Stimulated activated CD4-positive, alpha-beta T cell treated with anti-CD3 and anti-CD28 coated beads, Interleukin-15, amount 100 ng/mL, for 48 hours (primary cell): ENCODE measurements around the gene PRKCE.
"Not testable (repeated sequence)": the region's sequence is repeated elsewhere in the genome, so short reads cannot be mapped to it uniquely, and the experiment has no call there.

Experiments used
- DNase-seq, 2 donors: peaks; one replicate each; pipeline ENCODE4 v3.0.0-alpha.2; 2020; ENCODE audit warnings: low read depth in 2 of 2

The PRKCE gene

DNA sequence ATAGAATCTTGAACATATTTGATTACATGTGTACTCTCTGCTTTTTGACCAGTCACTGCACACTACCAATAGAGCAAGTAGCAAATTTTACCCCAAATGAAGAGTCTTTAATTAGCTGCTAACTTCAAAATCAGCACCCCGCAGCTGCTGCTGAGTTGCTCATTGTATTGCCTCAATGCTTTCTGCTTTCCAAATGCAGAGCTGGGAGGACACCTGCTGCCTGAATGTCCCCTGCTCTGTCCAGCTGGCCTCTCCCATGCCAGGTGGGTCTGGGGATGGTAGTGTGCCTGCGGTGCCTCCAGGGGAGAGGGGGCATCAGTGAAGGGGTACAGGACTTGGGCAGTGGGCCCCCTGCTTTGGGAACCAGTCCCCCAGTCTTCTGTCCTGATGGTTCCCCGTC is 184.8 kb downstream of the PRKCE start:
- DNase-seq = no peak

DNA sequence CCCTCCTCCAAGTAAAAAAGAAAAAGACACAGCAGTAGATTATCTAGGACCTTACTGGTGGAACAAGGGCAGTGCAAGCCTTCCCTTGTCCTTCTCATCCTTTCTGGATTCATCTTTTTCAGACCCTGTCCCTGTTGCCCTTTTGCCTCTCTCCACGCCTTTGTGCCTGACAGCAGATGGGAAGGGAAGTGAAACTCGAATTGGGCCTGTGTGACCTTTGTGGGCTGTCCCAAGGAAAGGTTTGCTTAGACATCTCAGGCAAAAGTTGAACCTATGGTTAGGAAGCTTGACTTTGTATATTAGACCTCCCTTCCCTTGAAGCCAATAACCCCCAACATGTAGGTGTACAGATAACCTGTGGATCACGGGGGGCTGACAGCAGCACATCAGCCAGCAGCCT is 185.3 kb downstream of the PRKCE start:
- no peak for DNase-seq

DNA sequence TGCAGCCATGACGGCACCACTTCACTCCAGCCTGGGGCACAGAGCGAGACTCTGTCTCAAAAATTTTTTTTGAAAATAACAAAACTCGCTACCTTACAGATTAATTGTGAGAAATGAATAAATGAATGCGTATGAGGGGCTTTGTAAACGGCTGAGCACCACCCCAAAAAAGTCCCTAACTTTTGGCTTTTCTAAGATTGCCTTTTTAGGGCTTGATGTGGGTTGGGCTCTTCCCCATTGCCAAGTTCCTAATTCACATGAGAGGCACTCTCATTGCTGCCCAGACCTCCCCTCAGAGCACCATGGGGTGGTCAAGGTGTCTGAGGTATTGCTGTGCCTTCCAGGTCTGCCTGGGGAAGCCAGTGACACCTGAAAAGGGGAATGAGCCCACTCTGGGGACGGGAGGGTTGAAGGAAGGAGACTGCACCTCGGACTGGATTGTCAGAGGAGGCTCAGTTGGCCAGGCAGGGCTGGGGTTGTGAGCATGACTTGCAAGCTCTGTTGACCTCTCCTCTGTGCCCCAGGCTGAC is 186.4 kb downstream of the PRKCE start:
- DNase-seq = no peak

DNA sequence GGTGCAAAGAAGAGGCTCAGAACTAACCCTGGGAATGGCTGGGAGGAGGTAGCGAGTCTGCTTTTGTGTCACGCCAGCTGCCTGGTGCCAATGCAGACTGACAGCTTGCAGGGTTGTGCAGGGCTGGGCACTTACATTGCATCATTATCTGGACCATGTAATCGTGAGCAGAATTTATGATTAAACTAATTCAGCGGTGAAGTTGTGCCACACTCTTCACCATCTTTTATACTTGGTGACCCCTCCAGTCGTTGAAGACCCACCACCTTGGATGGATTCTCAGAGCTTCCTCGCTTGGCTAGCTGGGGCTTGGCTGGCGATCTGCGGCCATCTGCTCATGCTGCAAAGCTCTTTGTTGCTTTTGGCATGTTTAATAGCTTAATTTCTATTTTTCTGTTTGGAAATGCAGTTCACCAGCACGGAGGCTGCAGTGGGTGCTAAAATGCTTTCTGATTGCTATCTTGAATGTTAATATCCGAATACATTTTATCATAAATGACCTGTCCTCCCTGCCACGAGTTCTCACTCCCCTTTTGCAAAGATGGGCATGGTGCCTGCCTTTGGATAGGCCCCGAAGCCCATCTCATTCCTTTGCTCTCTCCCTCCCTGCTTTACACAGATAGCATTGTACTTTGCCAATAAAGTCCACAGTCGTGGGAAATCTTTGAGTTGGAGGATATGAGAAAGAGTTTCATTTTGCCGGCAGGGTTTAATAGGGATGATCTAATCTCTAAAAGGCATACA is 188.2 kb downstream of the PRKCE start:
- no peak for DNase-seq

DNA sequence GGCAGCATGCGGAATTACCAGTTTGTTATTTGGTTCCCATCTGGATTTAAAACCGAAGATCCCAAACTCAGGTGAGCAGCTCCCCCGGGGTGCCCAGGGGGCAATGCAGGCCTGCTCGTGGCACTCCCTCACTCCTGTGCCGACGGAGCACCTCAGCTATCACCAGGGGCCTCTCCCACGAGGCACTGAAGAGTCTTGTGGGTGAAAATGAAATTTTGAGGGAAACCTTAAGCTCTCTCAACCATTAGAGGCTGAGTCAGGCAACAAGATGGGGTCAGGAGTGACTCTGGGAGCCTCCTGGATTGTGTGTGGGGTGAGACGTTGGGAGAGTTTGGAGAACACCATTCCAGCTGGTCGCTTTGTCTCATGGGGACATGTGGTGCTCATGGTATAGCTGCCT is 189.0 kb downstream of the PRKCE start:
- DNase-seq = no peak

DNA sequence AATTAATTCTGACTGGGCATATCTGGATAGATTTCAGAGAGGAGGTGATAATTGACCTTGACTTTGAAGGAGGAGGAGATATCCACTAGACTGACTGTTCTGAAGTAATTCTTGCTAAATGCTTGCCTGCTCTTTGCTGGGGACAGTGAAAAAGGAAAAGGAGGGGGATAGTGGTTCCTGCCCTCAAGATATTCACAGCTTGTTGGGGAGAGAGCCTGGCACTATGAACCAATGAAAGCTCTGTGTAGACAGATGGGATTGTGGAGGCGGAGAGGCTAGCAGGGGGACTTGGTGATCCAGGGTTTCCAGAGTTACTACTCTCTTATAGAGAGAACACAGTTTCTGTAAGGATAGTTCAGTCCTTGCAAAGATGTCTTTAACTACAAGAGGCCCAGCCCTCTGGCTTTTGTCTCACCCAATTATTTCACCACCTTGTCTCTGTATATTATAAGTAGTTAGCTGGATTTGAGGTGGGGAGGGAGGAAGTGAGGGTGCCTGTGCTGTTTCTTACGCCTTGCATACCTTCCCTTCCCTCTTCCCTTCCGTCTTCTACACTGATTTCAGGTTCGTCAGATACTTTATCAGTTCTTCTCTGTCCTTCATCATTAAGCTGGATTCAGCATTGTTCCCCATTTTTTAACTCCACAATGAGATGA is 190.4 kb downstream of the PRKCE start:
- no peak for DNase-seq

DNA sequence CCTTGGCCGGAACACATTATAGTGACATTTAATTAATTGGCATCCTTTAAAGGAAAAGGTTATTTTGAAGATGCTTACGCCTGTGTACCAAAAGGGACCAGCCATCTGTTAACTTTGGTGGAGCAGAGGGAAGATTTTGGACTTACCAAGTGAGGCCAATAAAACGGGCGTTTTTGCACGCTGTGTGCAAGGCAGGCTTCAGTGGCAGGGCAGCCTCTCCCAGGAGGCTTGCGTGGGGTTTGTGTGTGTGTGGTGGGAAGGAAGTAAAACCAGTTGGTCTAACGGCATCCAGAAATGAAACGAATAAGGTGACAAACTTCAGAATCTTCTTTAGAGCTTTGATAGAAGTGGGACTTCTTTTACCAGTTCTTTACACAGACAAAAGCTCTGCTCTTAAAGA is 191.7 kb downstream of the PRKCE start:
- DNase-seq = no peak

DNA sequence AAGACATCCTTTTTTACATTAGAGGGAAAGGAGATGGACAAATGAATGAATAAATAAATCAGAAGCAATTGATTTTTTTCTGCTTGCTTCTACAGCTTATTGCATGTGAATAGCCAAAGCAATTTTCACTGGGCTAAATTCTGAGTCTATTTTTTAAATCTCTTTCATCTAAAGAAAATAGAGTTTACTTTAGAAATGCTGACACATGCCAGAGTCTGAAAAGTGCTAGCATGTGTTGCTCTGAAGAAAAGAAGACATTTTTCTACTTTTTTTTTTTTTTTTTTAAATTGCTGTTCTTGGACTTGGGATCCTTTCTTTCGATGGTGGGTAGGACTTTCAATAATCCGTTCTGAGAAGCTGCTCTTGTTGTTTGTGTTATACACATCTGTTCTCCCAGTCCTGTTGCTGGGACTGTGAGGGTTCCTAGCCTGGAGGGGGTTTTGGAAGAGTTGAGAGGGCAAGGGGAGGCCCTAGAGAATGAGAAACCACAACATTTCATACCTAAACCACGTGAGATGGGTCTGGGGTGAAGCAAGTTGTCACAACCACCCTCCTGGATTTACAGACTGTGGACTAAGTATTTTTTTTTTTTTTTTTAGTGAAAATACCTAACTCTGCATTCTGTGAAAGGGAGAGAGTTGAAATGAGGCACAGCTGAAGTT is 193.5 kb downstream of the PRKCE start:
- no peak for DNase-seq

DNA sequence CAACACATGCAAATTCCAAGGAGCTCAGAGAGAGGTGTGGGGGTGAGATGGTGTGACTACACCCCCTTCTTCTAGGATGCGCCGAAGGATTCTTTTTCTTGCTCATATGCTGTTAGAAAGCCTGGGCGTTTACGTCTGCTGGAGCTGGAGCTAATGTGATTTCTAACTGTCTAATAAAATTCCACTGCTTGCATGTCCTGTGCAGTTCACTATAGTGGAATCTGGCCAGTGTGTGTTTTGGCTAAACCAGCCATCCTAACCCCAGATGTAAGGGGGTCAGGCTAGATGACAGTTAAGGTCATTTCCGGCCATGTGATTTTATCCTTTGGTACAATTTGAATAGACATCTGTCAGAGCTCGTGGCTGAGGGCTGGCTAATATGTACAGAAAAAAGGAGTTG is 194.1 kb downstream of the PRKCE start:
- DNase-seq = no peak

DNA sequence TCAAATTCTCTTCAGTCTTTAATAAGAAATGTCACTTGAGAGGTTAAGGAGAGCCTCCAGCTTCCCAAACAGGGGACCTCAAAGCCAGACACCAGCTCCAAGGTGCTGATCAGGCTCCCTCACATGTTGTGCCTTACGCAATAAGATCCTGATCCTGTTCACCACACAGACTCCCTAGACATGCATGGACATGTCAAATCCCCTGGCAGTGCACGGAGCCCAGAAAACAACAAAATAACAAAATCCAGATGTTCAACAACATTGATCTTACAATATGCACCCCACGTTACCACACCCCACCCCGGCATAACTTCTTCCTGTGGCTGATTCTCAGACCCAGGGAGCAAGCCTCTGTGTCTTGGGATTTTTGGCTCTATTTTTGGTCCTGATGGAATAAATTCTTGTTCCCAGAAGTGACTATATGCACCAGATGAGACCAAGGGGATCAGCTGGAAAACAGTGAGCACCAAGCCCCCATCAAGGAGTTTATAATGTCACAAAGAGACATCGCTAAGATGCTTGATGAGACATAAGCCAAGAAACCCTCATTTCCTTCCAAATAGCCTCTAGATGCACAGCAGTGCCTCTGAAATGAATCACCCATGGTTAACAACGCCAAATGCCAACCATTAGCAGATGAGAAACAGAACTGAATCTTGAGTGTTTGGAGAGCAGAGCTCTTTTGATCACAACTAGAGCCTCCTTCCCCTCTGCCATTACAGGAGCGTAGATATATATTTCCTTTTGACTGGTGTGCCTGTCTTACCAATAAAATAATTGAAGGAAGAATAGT is 198.2 kb downstream of the PRKCE start:
- DNase-seq = no peak

DNA sequence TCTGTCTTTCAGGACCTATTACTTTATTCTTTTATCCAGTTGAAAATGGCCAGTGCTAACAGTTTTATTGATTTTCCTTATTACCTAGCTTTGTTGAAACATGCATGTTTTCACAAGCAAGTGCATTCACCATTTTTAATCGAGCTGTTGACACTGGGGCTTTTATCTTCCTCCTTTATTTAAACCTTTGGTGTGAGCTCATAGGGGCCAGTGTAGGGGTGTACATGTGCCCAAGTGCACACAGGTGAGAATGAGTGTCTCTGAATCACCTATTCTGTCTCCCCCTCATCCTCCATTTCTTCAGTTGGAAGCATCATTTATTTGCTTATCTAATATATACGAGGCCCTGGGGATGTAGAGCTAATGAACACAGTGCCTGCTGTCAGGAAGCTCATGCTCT is 199.1 kb downstream of the PRKCE start:
- DNase-seq = no peak

DNA sequence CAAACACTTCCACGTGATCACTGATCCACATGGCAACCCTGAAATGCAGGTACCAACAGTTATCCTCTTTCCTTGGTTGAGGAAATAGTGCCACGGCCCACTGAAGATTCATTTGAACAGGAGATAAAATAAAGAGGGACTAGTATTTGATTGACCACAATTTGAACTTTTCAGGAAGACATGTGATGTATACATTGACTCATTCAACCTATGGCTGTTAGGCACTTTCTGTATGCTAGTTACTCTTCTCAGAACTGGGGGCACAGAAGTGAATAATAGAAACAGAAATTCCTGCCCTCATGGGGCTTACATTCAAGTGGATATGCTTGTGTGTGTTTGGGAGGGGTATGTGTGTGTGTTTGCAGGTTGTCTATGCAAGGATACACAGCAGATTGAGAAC is 199.6 kb downstream of the PRKCE start:
- no peak for DNase-seq

DNA sequence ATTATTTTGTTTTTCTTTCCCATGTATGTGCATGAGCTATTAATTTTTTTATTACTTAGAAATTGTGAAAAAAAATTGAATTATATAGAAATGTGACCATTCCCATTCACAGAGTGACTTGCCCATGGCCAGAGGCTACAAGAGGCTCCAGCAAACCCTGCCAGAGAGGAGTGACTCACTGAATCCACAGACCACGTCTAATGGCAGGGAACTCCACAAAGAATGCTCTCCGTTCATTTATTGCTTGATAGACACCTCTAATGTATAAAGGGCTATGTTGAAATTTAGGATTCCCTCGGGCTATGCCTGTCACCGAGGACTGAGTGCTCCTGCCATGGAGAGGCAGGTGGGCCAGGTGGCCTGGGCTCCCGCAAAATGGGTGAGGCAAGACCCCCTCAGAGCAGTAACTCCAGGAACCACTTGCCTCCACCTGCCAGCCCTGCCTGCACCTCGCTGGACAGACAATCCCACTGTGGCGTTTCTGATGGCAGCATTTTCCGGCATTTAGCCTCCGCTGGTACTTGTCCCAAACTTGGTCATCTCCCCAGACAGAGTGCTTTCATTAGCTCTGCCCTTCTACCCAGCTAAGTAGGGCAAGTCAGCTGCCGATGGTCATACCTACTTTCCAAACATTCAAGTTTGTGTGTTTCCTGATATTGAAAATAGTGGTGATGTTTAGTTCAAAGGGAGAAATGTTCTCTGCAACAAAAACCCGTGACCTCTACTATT is 200.3 kb downstream of the PRKCE start:
- no peak for DNase-seq

DNA sequence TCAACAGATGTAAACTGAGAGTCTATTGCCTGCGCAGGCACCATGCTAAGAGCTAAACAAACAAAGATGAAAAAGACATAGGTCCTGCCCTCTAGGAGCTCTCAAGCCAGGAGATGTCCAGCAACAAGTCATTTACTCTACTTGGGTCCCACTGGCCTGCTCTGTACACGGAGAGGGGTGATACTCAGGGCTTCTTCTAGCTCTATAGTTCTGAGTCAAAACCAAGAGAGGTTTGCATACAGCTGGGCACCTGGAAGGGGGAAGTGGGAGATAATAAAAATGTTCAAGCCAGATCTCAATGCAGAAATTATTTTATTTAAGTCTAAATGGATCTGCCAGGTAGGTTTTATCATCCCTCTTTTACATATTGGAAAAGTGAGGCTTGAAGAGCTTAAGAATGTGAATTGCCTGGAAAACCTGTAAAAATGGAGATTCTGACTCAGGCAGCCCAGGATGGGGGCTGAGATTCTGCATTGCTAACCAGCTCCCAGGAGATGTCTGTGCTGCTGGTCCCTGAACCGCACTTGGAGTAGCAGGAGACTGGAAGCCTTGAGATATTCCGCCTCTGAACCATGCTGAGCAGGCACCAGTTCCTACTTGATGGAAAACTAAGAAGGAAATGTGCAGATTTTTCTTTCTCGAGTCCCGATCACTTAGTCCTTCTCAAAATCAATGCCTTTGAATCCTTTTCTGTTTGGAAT is 201.1 kb downstream of the PRKCE start:
- DNase-seq = no peak

DNA sequence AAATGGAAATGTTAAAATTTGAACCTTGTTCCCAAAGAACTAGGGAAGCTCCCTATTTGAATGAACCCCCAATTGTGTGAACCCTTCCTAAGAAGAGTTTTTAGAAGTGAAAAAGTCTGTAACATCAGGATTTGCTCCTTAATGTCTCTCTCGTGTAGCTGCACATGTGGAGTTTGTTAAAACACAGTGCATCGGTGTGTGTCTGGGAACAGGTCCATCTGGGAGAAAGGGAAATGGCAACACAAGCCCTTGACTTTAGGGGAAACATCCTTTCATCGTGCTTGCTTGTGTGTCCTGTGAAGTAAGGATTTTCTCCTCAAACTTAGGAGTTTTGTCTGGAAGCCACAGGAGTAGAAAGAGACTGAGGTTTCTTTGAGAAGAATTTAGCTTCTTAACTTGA is 203.9 kb downstream of the PRKCE start:
- no peak for DNase-seq

DNA sequence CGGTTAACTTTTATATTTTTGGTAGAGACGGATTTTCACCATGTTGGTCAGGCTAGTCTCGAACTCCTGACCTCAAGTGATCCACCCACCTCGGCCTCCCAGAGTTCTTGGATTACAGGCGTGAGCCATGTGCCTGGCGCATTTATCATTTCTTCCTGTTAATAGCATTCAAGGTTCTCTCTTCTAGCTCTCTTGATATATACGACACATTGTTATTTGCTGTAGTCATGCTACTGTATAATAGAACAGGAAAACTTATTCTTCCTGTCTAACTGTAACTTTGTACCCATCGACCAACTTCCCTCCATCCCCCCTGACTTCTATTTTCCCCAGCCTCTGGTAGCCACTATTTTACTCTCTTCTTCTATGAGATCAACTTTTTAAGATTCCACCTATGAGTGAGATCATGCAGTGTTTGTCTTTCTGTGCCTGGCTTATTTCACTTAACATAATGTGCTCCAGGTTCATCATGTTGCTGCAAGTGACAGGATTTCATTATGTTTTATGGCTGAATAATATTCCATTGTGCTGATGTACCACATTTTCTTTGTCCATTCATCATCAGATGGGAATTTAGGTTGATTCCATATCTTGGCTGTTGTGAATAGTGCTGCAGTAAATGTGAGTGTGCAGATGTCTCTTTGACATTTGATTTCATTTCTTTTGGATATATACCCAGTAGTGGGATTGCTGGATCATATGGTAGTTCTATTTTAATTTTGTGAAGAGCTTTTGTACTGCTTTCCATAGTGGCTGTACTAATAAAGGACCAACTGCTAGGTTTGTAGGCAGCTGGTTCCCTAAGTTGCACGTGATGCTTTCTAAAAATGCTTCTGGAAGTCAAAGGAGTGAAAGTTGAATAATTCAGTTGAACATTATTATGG is 205.2 kb downstream of the PRKCE start:
- no peak for DNase-seq

DNA sequence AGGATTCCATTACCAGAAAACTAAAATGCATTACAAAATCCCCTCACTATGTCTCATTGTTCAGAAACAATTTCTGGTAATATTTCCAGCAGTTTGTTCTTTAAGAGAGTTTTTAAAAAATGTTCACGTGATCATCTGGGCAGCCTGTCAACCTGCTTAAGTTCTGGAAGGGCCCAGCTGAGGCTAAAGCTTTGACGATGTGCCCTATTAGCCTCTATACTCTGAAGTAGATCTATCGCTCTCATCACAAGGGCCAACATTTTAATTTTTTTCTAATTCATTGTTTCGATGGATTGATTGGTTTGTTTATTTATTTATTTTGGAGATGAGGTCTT is 205.8 kb downstream of the PRKCE start:
- no peak for DNase-seq

DNA sequence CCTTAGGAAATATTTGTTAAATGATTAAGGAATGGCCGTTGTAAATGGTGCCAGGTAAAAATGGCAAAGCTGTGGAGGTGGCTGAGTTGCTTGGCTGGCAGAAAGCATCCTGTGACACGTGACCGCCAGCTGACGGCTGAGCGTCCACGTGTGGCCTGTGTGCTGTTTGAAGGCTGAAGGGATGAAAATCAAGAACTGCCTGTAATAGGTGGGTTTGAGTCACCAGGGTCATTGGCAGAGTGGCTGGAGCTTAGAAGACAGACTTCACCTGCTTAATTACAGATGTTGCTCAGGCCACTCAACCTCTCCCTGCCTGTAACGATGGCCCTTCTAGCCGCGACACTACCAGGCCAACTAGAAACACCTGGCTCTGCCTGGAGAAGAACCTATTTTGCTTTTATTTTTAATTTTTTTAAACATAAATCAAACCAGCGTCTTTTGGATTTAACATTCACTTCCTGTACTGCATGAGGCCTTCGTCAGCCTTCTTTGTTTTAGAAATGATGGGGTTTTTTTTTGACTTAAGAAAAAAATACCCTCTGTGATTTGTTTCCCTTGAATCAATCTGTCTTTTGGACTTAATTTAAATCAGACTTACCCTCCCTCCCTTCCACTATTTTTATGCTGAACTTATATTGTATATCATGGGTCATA is 206.5 kb downstream of the PRKCE start:
- DNase-seq = no peak

DNA sequence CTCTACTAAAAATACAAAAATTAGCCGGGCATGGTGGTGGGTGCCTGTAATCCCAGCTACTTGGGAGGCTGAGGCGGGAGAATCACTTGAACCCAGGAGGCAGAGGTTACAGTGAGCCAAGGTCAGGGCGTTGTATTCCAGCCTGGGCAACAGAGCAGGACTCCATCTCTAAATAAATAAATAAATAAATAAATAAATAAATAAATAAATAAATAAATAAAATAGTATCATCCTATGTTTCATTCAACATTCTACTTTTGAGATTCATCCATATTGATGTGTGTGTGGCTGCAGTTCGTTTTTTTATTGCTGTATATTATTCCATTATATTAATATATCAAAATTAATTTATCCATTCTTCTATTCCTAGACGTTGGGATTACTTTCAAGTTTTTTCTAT is 207.4 kb downstream of the PRKCE start:
- DNase-seq = not testable (repeated sequence)
